A549 (cell line): ENCODE data around the gene CPS1. TPM values are rescaled to one million over a fixed set of nuclear protein-coding genes. Genes with fewer than 3 reads are reported as not detected.

Source experiments
- ATAC-seq, 2 experiments: fragments of 200-7000 bp in 1 of 2; fragments of >200 bp in 1 of 2; cut with Nextera tagmentation in 1 of 2; cut with Tn5 transposase in 1 of 2; 3 replicates each; pipeline versions ENCODE4 v1.8.0 to v1.9.1; 2018 to 2020; ENCODE audit warnings: mild to moderate bottlenecking in 1 of 2, moderate library complexity in 1 of 2
- CTCF ChIA-PET: fragments of 300-600 bp; sonication (Branson Sonifier 250); formaldehyde crosslinking; extraction: SDS; loops from one replicate; lab custom pipeline; 2021; ENCODE audit warnings: antibody characterized with exemption, inconsistent platforms; lab: Yijun Ruan, JAX
- POLR2A ChIA-PET: fragments of 350-600 bp; formaldehyde crosslinking; extraction: SDS; loops from one replicate; lab custom pipeline; 2021; ENCODE audit warnings: antibody characterized with exemption, inconsistent platforms; lab: Yijun Ruan, JAX
- DNase-seq, 2 experiments: peaks; one replicate each; pipeline versions ENCODE4 v3.0.0 to v3.0.0-alpha.2; 2011 to 2016; ENCODE audit warnings: low read depth in 1 of 2, low spot score in 1 of 2
- FAIRE-seq: peaks from 2 replicates; lab custom pipeline; 2011; peaks lifted over from hg19 to GRCh38; lab: Jason Lieb, UNC
- H3K27ac ChIP-seq, 2 experiments: fragments of >200 bp; sonication (Bioruptor Twin); formaldehyde crosslinking; 3 replicates each; pipeline ENCODE4 v1.5.1; 2016 to 2017
- H3K4me1 ChIP-seq: fragments of >200 bp; sonication (Bioruptor Twin); formaldehyde crosslinking; 3 replicates; pipeline ENCODE4 v1.6.1; 2016
- H3K4me2 ChIP-seq: fragments of >200 bp; sonication (Bioruptor Twin); formaldehyde crosslinking; 3 replicates; pipeline ENCODE4 v1.6.1; 2016
- H3K4me3 ChIP-seq: fragments of >200 bp; sonication (Bioruptor Twin); formaldehyde crosslinking; 3 replicates; pipeline ENCODE4 v1.5.1; 2016
- H3K9me3 ChIP-seq: fragments of >200 bp; sonication (Bioruptor Twin); formaldehyde crosslinking; 3 replicates; pipeline ENCODE4 v1.6.1; 2016
- CHD2 ChIP-seq: fragments of 150-350 bp; IDR thresholded peaks from 2 replicates; pipeline ENCODE4 v1.6.1; 2014; ENCODE audit warnings: low read length; ENCODE audit not compliant: partially characterized antibody
- CHD4 ChIP-seq: fragments of 200-600 bp; sonication (generic); IDR thresholded peaks from 2 replicates; pipeline ENCODE4 v1.6.1; 2016; ENCODE audit warnings: antibody characterized with exemption, mild to moderate bottlenecking, borderline replicate concordance
- EHF ChIP-seq: fragments of 250-450 bp; sonication (Bioruptor Pico); IDR thresholded peaks from 2 replicates; pipeline ENCODE4 v1.5.0; 2020; ENCODE audit warnings: mild to moderate bottlenecking
- EHMT2 ChIP-seq: fragments of 200-600 bp; sonication (generic); IDR thresholded peaks from 2 replicates; pipeline ENCODE4 v1.6.1; 2016; ENCODE audit warnings: antibody characterized with exemption, low read depth, mild to moderate bottlenecking, moderate library complexity
- EP300 ChIP-seq, 2 experiments: fragments of >200 bp; sonication (Bioruptor Twin); formaldehyde crosslinking; IDR thresholded peaks; 2 replicates in 1 of 2; 3 replicates in 1 of 2; pipeline ENCODE4 v1.6.1; 2016 to 2017
- HDAC2 ChIP-seq: fragments of 200-600 bp; sonication (generic); IDR thresholded peaks from 2 replicates; pipeline ENCODE4 v1.6.1; 2016
- HMGXB4 ChIP-seq: fragments of 250-450 bp; sonication (Bioruptor Pico); IDR thresholded peaks from 2 replicates; pipeline ENCODE4 v1.5.0; 2021; ENCODE audit warnings: mild to moderate bottlenecking, moderate library complexity, borderline replicate concordance
- HOXB13 ChIP-seq: fragments of 250-450 bp; sonication (Bioruptor Pico); IDR thresholded peaks from 2 replicates; pipeline ENCODE4 v1.5.0; 2020; ENCODE audit warnings: low read depth, mild to moderate bottlenecking, moderate library complexity
- HOXB5 ChIP-seq: fragments of 250-450 bp; sonication (Bioruptor Pico); IDR thresholded peaks from 2 replicates; pipeline ENCODE4 v1.5.0; 2020; ENCODE audit warnings: mild to moderate bottlenecking, moderate library complexity
- KDM1A ChIP-seq: fragments of 200-600 bp; sonication (generic); IDR thresholded peaks from 2 replicates; pipeline ENCODE4 v1.6.1; 2016; ENCODE audit warnings: low read depth, mild to moderate bottlenecking
- KDM5A ChIP-seq: fragments of 200-600 bp; sonication (generic); IDR thresholded peaks from 2 replicates; pipeline ENCODE4 v1.6.1; 2016; ENCODE audit warnings: antibody characterized with exemption, mild to moderate bottlenecking
- PHF8 ChIP-seq: fragments of 200-600 bp; sonication (generic); IDR thresholded peaks from 2 replicates; pipeline ENCODE4 v1.6.1; 2016; ENCODE audit warnings: low read depth, mild to moderate bottlenecking, antibody characterized with exemption, moderate library complexity, borderline replicate concordance
- POLR2AphosphoS2 ChIP-seq: conservative IDR thresholded peaks from 2 replicates; pipeline ENCODE4 v1.6.1; 2012; ENCODE audit warnings: low read length, improper control_type of control experiment, inconsistent platforms
- SREBF2 ChIP-seq: fragments of 450-650 bp; IDR thresholded peaks from 2 replicates; pipeline ENCODE4 v1.6.1; 2014; ENCODE audit warnings: mild to moderate bottlenecking, moderate library complexity
- USF2 ChIP-seq: fragments of 450-650 bp; IDR thresholded peaks from 2 replicates; pipeline ENCODE4 v1.6.1; 2014; ENCODE audit warnings: antibody characterized with exemption
- ZFP36 ChIP-seq: fragments of 450-650 bp; IDR thresholded peaks from 2 replicates; pipeline ENCODE4 v1.6.1; 2014; ENCODE audit warnings: borderline replicate concordance; ENCODE audit not compliant: partially characterized antibody
- WGBS: methylation state at CpG from one replicate; pipeline ENCODE4 v1.1.6; 2017; ENCODE audit errors: missing lambda C conversion rate; 5-methylcytosine and 5-hydroxymethylcytosine counted together
- polyA plus RNA-seq, 4 experiments: library from polyadenylated mRNA; depleted of rRNA in 3 of 4; stranded (reverse); fragments of >200 nt; fragmentation: RNase III in 1 of 4; extraction: RNeasy Plus Mini Kit Qiagen cat#74134 plus additional on column Dnase treatment in 1 of 4; gene quantifications; 2 replicates in 3 of 4; 3 replicates in 1 of 4; pipeline ENCODE4 v1.2.3, GENCODE V29; 2011 to 2017
- TF ChIP-seq, protein P1 (sequence below): IDR thresholded peaks from 2 replicates; pipeline ENCODE4 v1.6.1; 2012
- TF ChIP-seq, protein P2 (sequence below): fragments of >200 bp; sonication (Bioruptor Twin); formaldehyde crosslinking; IDR thresholded peaks from 3 replicates; pipeline ENCODE4 v1.5.1; 2016
- TF ChIP-seq, protein P3 (sequence below): fragments of >200 bp; sonication (Bioruptor Twin); formaldehyde crosslinking; IDR thresholded peaks from 2 replicates; pipeline ENCODE4 v1.6.1; 2016

Gene CPS1
- polyA plus RNA-seq, 2 of the 4 experiments (the other 2 are of a cell fraction), result 16.1 to 61.3 TPM

- Histone ChIP-seq H3K4me2 (no peak overlapping the region), H3K4me1 (no peaks in the 10 kb centered on the region), H3K4me3 (no peak overlapping the region), H3K9me3 (no peaks in the 10 kb centered on the region), H3K27ac (no peak overlapping the region)
- ChIA-PET CTCF (no interaction called here), POLR2A (no interaction called here)
- 30% methylated on average over 5 of the region's 5 CpGs for WGBS
- no peak for FAIRE-seq
- DNase-seq, result no peak
- no peak for ATAC-seq
- TF ChIP-seq EHF (CRISPR knock-in tag), result no peak
- TF ChIP-seq, protein P1, sequence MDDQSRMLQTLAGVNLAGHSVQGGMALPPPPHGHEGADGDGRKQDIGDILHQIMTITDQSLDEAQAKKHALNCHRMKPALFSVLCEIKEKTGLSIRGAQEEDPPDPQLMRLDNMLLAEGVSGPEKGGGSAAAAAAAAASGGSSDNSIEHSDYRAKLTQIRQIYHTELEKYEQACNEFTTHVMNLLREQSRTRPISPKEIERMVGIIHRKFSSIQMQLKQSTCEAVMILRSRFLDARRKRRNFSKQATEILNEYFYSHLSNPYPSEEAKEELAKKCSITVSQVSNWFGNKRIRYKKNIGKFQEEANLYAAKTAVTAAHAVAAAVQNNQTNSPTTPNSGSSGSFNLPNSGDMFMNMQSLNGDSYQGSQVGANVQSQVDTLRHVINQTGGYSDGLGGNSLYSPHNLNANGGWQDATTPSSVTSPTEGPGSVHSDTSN, result no peak
These were observed 25.3 kb upstream of the CPS1 start for GRCh38 chr2:210531050-210531449.

DNA sequence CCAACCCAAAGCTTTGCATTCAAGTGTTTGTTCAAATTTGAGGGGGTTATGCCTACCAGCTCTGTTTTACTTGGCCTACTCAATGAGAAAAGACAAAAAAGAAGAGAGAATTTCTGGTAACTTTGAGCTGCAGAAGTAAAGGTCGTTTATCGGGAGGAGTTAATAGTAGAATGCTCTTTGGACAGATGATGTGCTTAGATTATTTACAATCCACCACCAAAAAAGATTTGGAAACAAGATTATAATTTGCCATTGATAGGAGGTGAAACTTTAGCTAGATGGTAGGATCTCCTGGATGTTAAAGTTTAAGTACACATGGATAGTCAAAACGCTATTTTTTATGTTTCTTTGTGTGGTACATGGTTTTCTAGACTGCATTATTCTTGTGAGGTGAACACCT, 24.9 kb upstream of the CPS1 start:
- ChIA-PET CTCF (no interaction called here), POLR2A (no interaction called here)
- 38% methylated on average over 3 of the region's 3 CpGs for WGBS
- DNase-seq (no peak), FAIRE-seq (no peak), ATAC-seq (no peak)
- Histone ChIP-seq H3K27ac (no peak overlapping the region), H3K4me3 (no peak overlapping the region), H3K4me2 (no peak overlapping the region), H3K9me3 (no peaks in the 10 kb centered on the region), H3K4me1 (no peaks in the 10 kb centered on the region)
- TF ChIP-seq EHMT2, result no peak
- TF ChIP-seq, protein P2, sequence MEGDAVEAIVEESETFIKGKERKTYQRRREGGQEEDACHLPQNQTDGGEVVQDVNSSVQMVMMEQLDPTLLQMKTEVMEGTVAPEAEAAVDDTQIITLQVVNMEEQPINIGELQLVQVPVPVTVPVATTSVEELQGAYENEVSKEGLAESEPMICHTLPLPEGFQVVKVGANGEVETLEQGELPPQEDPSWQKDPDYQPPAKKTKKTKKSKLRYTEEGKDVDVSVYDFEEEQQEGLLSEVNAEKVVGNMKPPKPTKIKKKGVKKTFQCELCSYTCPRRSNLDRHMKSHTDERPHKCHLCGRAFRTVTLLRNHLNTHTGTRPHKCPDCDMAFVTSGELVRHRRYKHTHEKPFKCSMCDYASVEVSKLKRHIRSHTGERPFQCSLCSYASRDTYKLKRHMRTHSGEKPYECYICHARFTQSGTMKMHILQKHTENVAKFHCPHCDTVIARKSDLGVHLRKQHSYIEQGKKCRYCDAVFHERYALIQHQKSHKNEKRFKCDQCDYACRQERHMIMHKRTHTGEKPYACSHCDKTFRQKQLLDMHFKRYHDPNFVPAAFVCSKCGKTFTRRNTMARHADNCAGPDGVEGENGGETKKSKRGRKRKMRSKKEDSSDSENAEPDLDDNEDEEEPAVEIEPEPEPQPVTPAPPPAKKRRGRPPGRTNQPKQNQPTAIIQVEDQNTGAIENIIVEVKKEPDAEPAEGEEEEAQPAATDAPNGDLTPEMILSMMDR, result no peak

- Histone ChIP-seq H3K4me2 (no peak overlapping the region), H3K9me3 (no peaks in the 10 kb centered on the region), H3K4me3 (no peak overlapping the region), H3K27ac (no peak overlapping the region), H3K4me1 (no peaks in the 10 kb centered on the region)
- 73% methylated on average over 2 of the region's 2 CpGs for WGBS
- TF ChIP-seq HDAC2 (no peak), KDM1A (no peak), KDM5A (no peak)
- ChIA-PET POLR2A (no interaction called here), CTCF (no interaction called here)
- no peak for DNase-seq
- ATAC-seq, result no peak
- FAIRE-seq, result no peak
These were observed 23.0 kb upstream of the CPS1 start for GRCh38 chr2:210533389-210533788.

DNA sequence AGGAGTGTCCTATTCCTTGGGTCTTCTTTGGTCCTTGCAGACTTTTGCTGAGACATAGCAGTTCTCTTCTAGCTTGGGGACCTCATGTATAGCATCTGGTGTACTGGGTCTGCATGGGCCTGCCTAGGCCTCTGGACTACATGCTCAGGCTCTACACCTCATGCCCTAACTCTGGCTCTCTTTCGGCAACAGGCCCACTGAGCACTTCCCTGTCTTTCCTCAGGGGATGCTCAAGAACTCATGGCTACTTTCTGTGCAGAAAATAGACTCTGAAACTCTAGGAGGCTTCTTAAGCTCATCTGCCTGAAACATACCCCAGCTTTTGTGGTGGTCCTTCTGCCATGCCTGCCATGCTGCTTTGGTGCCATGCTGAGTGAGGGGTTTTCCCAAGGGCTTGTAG, 21.5 kb upstream of the CPS1 start:
- FAIRE-seq, result no peak
- ChIA-PET CTCF (no interaction called here), POLR2A (no interaction called here)
- 58% methylated on average over 1 of the region's 1 CpG for WGBS
- Histone ChIP-seq H3K4me2 (no peak overlapping the region), H3K27ac (no peak overlapping the region), H3K9me3 (no peaks in the 10 kb centered on the region), H3K4me1 (no peaks in the 10 kb centered on the region), H3K4me3 (no peak overlapping the region)
- no peak for DNase-seq
- no peak for ATAC-seq
- TF ChIP-seq SREBF2 (no peak), CHD4 (no peak)

GRCh38 chr2:210536973-210537650, 19.3 kb upstream of the CPS1 start:
- Histone ChIP-seq H3K4me1 (peaks cover 6% of the 10 kb centered on the region; the same call in 1 of the 3 replicates), H3K27ac (no peak overlapping the region), H3K4me3 (no peak overlapping the region), H3K9me3 (no peaks in the 10 kb centered on the region), H3K4me2 (no peak overlapping the region)
- ChIA-PET POLR2A (no interaction called here), CTCF (no interaction called here)
- no peak for DNase-seq
- 30% methylated on average over 2 of the region's 2 CpGs for WGBS
- ATAC-seq, result no peak
- FAIRE-seq, result no peak
- TF ChIP-seq PHF8 (no peak), ZFP36 (no peak), CHD2 (no peak), USF2 (no peak), HDAC2 (no peak), HOXB5 (CRISPR knock-in tag) (no peak), CHD4 (no peak), HMGXB4 (CRISPR knock-in tag) (no peak), POLR2AphosphoS2 (no peak), EP300 (IDR thresholded peaks at IDR 0.05) (no peak), HOXB13 (CRISPR knock-in tag) (no peak)
- TF ChIP-seq, protein P3, sequence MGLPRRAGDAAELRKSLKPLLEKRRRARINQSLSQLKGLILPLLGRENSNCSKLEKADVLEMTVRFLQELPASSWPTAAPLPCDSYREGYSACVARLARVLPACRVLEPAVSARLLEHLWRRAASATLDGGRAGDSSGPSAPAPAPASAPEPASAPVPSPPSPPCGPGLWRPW, result no peak
